ENCODE data around the gene HMSD.

- TF ChIP-seq SUZ12 (IDR thresholded peaks at IDR 0.05; ENCODE audit: extremely low read depth, insufficient read depth, insufficient read length) (no peak), YY1 (IDR thresholded peaks at IDR 0.05; ENCODE audit: insufficient read depth, insufficient read length) (no peak), ZNF274 (IDR thresholded peaks at IDR 0.05; ENCODE audit: low read depth, low read length) (no peak)
Measured at GRCh38 chr18:63963615-63964256, 14.6 kb downstream of the HMSD start.
